WTC11 (cell line): ENCODE data around the gene NPEPL1. TPM values are rescaled to one million over a fixed set of nuclear protein-coding genes. Genes with fewer than 3 reads are reported as not detected.

Experiments
- ATAC-seq: fragments of 200-7000 bp; cut with Tn5 transposase; 2 replicates; pipeline ENCODE4 v1.10.0; 2021; ENCODE audit warnings: mild to moderate bottlenecking, moderate library complexity
- CTCF ChIA-PET: fragments of 300-600 bp; sonication (Branson Sonifier 250); formaldehyde crosslinking; loops from one replicate; lab custom pipeline; 2021; ENCODE audit warnings: antibody characterized with exemption; lab: Charles Lee
- POLR2A ChIA-PET: fragments of 350-600 bp; sonication (Branson Sonifier 250); formaldehyde crosslinking; loops from one replicate; lab custom pipeline; 2021; ENCODE audit warnings: antibody characterized with exemption; lab: Charles Lee
- DNase-seq: peaks from one replicate; pipeline ENCODE4 v3.0.0; 2021; ENCODE audit warnings: low spot score
- H3K27ac Mint-ChIP-seq: 2 replicates; pipeline ENCODE4 v1.8.0; 2021; ENCODE audit warnings: mixed read lengths
- H3K27me3 Mint-ChIP-seq: 2 replicates; pipeline ENCODE4 v1.8.0; 2021; ENCODE audit warnings: low read depth, mild to moderate bottlenecking, moderate library complexity, mixed read lengths
- H3K36me3 Mint-ChIP-seq: 2 replicates; pipeline ENCODE4 v1.8.0; 2021; ENCODE audit warnings: mixed read lengths
- H3K4me1 Mint-ChIP-seq: 2 replicates; pipeline ENCODE4 v1.8.0; 2022; ENCODE audit warnings: mixed read lengths
- H3K4me3 Mint-ChIP-seq: 2 replicates; pipeline ENCODE4 v1.8.0; 2021; ENCODE audit warnings: mild to moderate bottlenecking, moderate library complexity, mixed read lengths
- H3K9me3 Mint-ChIP-seq: 2 replicates; pipeline ENCODE4 v1.8.0; 2021; ENCODE audit warnings: mixed read lengths
- ELF4 ChIP-seq: sonication (generic); formaldehyde crosslinking; IDR thresholded peaks from 2 replicates; pipeline ENCODE4 v1.8.1; 2022; ENCODE audit warnings: low read depth, mild to moderate bottlenecking, moderate library complexity, missing genetic modification reagents
- GABPB1 ChIP-seq: sonication (generic); formaldehyde crosslinking; IDR thresholded peaks from 2 replicates; pipeline ENCODE4 v1.8.1; 2023; ENCODE audit warnings: mild to moderate bottlenecking, missing genetic modification reagents
- MLX ChIP-seq: sonication (generic); formaldehyde crosslinking; IDR thresholded peaks from 2 replicates; pipeline ENCODE4 v1.8.1; 2023; ENCODE audit warnings: mild to moderate bottlenecking, missing genetic modification reagents, moderate library complexity
- MXD4 ChIP-seq: fragments of 250-450 bp; sonication (Bioruptor Pico); IDR thresholded peaks from 2 replicates; pipeline ENCODE4 v1.8.0; 2021; ENCODE audit warnings: mild to moderate bottlenecking, moderate library complexity, borderline replicate concordance
- NFYB ChIP-seq: sonication (generic); formaldehyde crosslinking; conservative IDR thresholded peaks from 2 replicates; pipeline ENCODE4 v1.8.0; 2022; ENCODE audit warnings: low read depth, missing genetic modification reagents
- NR2C2 ChIP-seq: sonication (generic); formaldehyde crosslinking; IDR thresholded peaks from 2 replicates; pipeline ENCODE4 v1.8.0; 2022; ENCODE audit warnings: mild to moderate bottlenecking, missing genetic modification reagents
- OVOL2 ChIP-seq: fragments of 250-450 bp; sonication (Bioruptor Pico); IDR thresholded peaks from 2 replicates; pipeline ENCODE4 v1.9.0; 2021; ENCODE audit warnings: mild to moderate bottlenecking, borderline replicate concordance
- ZBTB21 ChIP-seq: sonication (generic); formaldehyde crosslinking; IDR thresholded peaks from 2 replicates; pipeline ENCODE4 v1.8.1; 2023; ENCODE audit warnings: mild to moderate bottlenecking, missing genetic modification reagents, borderline replicate concordance
- ZBTB43 ChIP-seq: sonication (generic); formaldehyde crosslinking; IDR thresholded peaks from 2 replicates; pipeline ENCODE4 v1.8.1; 2023; ENCODE audit warnings: mild to moderate bottlenecking, missing genetic modification reagents
- ZNF281 ChIP-seq: sonication (generic); formaldehyde crosslinking; IDR thresholded peaks from 2 replicates; pipeline ENCODE4 v1.8.0; 2023; ENCODE audit warnings: mild to moderate bottlenecking, missing genetic modification reagents
- total RNA-seq: library from RNA; stranded (reverse); gene quantifications from 3 replicates; pipeline ENCODE4 v1.2.3, GENCODE V29; 2021
- TF ChIP-seq, protein P1 (sequence below): sonication (generic); formaldehyde crosslinking; IDR thresholded peaks from 2 replicates; pipeline ENCODE4 v1.8.0; 2022; ENCODE audit warnings: missing genetic modification reagents
- TF ChIP-seq, protein P2 (sequence below): fragments of 250-450 bp; sonication (Bioruptor Pico); IDR thresholded peaks from 2 replicates; pipeline ENCODE4 v1.8.0; 2021; ENCODE audit warnings: mild to moderate bottlenecking
- TF ChIP-seq, protein P3 (sequence below): sonication (generic); formaldehyde crosslinking; IDR thresholded peaks from 2 replicates; pipeline ENCODE4 v1.8.1; 2022; ENCODE audit warnings: mild to moderate bottlenecking, moderate library complexity, missing genetic modification reagents
- TF ChIP-seq, protein P4 (sequence below): fragments of 250-450 bp; sonication (Bioruptor Pico); IDR thresholded peaks from 2 replicates; pipeline ENCODE4 v1.9.0; 2021; ENCODE audit warnings: mild to moderate bottlenecking
- TF ChIP-seq, protein P5 (sequence below): fragments of 250-450 bp; sonication (Bioruptor Pico); IDR thresholded peaks from 2 replicates; pipeline ENCODE4 v1.9.0; 2021; ENCODE audit warnings: moderate library complexity, mild to moderate bottlenecking, inconsistent platforms, borderline replicate concordance
- TF ChIP-seq, protein P6 (sequence below): fragments of 200-600 bp; IDR thresholded peaks from 2 replicates; pipeline ENCODE4 v1.8.0; 2022; ENCODE audit warnings: antibody characterized with exemption

The NPEPL1 gene
- total RNA-seq, 1 experiment from 2014 or later: 39.9 TPM

DNA sequence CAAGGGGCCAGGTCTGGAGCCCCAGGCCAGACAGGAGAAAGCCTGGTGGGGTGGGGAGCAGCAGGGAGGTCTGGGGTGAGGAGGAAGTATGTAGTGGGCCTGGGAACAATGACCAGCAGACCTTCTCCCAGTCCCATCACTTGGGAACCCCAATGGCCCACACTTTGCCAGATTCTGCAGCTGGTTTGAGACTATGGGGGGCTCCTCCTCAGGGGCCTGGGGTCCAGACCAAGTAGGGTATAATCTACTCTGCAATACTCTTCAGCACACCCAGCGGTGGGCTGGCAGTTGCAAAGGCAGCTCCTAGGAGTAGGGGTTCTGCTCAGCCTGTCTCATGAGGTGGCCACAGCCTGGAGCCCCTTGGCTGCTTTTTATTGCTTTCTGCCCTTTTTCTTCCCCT lies 52.8 kb downstream of the NPEPL1 start (continued):
- TF ChIP-seq ZNF281 (CRISPR knock-in tag): no peak
- no peak for TF ChIP-seq ZBTB43 (CRISPR knock-in tag)
- TF ChIP-seq, protein P1, sequence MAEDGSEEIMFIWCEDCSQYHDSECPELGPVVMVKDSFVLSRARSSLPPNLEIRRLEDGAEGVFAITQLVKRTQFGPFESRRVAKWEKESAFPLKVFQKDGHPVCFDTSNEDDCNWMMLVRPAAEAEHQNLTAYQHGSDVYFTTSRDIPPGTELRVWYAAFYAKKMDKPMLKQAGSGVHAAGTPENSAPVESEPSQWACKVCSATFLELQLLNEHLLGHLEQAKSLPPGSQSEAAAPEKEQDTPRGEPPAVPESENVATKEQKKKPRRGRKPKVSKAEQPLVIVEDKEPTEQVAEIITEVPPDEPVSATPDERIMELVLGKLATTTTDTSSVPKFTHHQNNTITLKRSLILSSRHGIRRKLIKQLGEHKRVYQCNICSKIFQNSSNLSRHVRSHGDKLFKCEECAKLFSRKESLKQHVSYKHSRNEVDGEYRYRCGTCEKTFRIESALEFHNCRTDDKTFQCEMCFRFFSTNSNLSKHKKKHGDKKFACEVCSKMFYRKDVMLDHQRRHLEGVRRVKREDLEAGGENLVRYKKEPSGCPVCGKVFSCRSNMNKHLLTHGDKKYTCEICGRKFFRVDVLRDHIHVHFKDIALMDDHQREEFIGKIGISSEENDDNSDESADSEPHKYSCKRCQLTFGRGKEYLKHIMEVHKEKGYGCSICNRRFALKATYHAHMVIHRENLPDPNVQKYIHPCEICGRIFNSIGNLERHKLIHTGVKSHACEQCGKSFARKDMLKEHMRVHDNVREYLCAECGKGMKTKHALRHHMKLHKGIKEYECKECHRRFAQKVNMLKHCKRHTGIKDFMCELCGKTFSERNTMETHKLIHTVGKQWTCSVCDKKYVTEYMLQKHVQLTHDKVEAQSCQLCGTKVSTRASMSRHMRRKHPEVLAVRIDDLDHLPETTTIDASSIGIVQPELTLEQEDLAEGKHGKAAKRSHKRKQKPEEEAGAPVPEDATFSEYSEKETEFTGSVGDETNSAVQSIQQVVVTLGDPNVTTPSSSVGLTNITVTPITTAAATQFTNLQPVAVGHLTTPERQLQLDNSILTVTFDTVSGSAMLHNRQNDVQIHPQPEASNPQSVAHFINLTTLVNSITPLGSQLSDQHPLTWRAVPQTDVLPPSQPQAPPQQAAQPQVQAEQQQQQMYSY: no peak
- TF ChIP-seq ELF4 (CRISPR knock-in tag): no peak
- TF ChIP-seq ZBTB21 (CRISPR knock-in tag): no peak
- TF ChIP-seq, protein P2, sequence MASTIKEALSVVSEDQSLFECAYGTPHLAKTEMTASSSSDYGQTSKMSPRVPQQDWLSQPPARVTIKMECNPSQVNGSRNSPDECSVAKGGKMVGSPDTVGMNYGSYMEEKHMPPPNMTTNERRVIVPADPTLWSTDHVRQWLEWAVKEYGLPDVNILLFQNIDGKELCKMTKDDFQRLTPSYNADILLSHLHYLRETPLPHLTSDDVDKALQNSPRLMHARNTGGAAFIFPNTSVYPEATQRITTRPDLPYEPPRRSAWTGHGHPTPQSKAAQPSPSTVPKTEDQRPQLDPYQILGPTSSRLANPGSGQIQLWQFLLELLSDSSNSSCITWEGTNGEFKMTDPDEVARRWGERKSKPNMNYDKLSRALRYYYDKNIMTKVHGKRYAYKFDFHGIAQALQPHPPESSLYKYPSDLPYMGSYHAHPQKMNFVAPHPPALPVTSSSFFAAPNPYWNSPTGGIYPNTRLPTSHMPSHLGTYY (CRISPR knock-in tag): no peak
- TF ChIP-seq NR2C2 (CRISPR knock-in tag): no peak
- TF ChIP-seq, protein P3, sequence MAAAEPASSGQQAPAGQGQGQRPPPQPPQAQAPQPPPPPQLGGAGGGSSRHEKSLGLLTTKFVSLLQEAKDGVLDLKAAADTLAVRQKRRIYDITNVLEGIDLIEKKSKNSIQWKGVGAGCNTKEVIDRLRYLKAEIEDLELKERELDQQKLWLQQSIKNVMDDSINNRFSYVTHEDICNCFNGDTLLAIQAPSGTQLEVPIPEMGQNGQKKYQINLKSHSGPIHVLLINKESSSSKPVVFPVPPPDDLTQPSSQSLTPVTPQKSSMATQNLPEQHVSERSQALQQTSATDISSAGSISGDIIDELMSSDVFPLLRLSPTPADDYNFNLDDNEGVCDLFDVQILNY (CRISPR knock-in tag): no peak
- TF ChIP-seq OVOL2 (CRISPR knock-in tag): no peak
- no peak for TF ChIP-seq MLX
- TF ChIP-seq MXD4 (CRISPR knock-in tag): no peak

GRCh38 chr20:58746620-58747019 lies 54.0 kb downstream of the NPEPL1 start:
- Mint-ChIP-seq H3K36me3 (no peaks in the 10 kb centered on the region), H3K27ac (no peak overlapping the region), H3K4me3 (no peak overlapping the region), H3K4me1 (peaks cover 14% of the 10 kb centered on the region), H3K27me3 (peaks cover 60% of the 10 kb centered on the region), H3K9me3 (peaks cover 17% of the 10 kb centered on the region)
- DNase-seq: no peak
- CTCF ChIA-PET: no interaction called here
- POLR2A ChIA-PET: no interaction called here
- ATAC-seq: no peak
- TF ChIP-seq, protein P4, sequence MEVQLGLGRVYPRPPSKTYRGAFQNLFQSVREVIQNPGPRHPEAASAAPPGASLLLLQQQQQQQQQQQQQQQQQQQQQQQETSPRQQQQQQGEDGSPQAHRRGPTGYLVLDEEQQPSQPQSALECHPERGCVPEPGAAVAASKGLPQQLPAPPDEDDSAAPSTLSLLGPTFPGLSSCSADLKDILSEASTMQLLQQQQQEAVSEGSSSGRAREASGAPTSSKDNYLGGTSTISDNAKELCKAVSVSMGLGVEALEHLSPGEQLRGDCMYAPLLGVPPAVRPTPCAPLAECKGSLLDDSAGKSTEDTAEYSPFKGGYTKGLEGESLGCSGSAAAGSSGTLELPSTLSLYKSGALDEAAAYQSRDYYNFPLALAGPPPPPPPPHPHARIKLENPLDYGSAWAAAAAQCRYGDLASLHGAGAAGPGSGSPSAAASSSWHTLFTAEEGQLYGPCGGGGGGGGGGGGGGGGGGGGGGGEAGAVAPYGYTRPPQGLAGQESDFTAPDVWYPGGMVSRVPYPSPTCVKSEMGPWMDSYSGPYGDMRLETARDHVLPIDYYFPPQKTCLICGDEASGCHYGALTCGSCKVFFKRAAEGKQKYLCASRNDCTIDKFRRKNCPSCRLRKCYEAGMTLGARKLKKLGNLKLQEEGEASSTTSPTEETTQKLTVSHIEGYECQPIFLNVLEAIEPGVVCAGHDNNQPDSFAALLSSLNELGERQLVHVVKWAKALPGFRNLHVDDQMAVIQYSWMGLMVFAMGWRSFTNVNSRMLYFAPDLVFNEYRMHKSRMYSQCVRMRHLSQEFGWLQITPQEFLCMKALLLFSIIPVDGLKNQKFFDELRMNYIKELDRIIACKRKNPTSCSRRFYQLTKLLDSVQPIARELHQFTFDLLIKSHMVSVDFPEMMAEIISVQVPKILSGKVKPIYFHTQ: no peak
- no peak for TF ChIP-seq GABPB1 (CRISPR knock-in tag)
- no peak for TF ChIP-seq NFYB (CRISPR knock-in tag)
- TF ChIP-seq ZNF281 (CRISPR knock-in tag): no peak
- TF ChIP-seq, protein P5, sequence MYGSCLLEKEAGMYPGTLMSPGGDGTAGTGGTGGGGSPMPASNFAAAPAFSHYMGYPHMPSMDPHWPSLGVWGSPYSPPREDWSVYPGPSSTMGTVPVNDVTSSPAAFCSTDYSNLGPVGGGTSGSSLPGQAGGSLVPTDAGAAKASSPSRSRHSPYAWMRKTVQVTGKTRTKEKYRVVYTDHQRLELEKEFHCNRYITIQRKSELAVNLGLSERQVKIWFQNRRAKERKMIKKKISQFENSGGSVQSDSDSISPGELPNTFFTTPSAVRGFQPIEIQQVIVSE: no peak
- TF ChIP-seq, protein P6, sequence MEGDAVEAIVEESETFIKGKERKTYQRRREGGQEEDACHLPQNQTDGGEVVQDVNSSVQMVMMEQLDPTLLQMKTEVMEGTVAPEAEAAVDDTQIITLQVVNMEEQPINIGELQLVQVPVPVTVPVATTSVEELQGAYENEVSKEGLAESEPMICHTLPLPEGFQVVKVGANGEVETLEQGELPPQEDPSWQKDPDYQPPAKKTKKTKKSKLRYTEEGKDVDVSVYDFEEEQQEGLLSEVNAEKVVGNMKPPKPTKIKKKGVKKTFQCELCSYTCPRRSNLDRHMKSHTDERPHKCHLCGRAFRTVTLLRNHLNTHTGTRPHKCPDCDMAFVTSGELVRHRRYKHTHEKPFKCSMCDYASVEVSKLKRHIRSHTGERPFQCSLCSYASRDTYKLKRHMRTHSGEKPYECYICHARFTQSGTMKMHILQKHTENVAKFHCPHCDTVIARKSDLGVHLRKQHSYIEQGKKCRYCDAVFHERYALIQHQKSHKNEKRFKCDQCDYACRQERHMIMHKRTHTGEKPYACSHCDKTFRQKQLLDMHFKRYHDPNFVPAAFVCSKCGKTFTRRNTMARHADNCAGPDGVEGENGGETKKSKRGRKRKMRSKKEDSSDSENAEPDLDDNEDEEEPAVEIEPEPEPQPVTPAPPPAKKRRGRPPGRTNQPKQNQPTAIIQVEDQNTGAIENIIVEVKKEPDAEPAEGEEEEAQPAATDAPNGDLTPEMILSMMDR: no peak
